ACC112 (cell line): ENCODE data around the gene PGLYRP4.
"Not testable (repeated sequence)": the region's sequence is repeated elsewhere in the genome, so short reads cannot be mapped to it uniquely, and the experiment has no call there.

Experiments
- H2AFZ ChIP-seq: fragments of 200-600 bp; sonication (generic); one replicate; pipeline ENCODE4 v1.6.0; 2017; ENCODE audit warnings: antibody characterized with exemption, low read length; ENCODE audit not compliant: unreplicated experiment
- H3K27ac ChIP-seq: fragments of 200-600 bp; sonication (generic); 2 replicates; pipeline ENCODE4 v1.5.1; 2014; ENCODE audit warnings: low read depth, mild to moderate bottlenecking, antibody characterized with exemption, low read length, moderate library complexity
- H3K27me3 ChIP-seq: fragments of 200-600 bp; sonication (generic); 2 replicates; pipeline ENCODE4 v1.6.1; 2014; ENCODE audit warnings: mild to moderate bottlenecking, antibody characterized with exemption, low read length, moderate library complexity, mixed read lengths; ENCODE audit not compliant: insufficient read depth
- H3K36me3 ChIP-seq: fragments of 200-600 bp; sonication (generic); 2 replicates; pipeline ENCODE4 v1.6.1; 2016; ENCODE audit warnings: mild to moderate bottlenecking, antibody characterized with exemption, low read length, moderate library complexity, mixed read lengths; ENCODE audit not compliant: insufficient read depth
- H3K4me1 ChIP-seq: fragments of 200-600 bp; sonication (generic); one replicate; pipeline ENCODE4 v1.6.1; 2016; ENCODE audit warnings: low read length, mixed read lengths; ENCODE audit not compliant: insufficient read depth, unreplicated experiment, control insufficient read depth
- H3K4me3 ChIP-seq: fragments of 200-600 bp; sonication (generic); 2 replicates; pipeline ENCODE4 v1.5.1; 2014; ENCODE audit warnings: mild to moderate bottlenecking, low read depth, low read length
- H3K79me2 ChIP-seq: fragments of 200-600 bp; sonication (generic); one replicate; pipeline ENCODE4 v1.6.0; 2016; ENCODE audit warnings: low read length; ENCODE audit not compliant: control insufficient read depth, unreplicated experiment, insufficient read depth

The PGLYRP4 gene

DNA sequence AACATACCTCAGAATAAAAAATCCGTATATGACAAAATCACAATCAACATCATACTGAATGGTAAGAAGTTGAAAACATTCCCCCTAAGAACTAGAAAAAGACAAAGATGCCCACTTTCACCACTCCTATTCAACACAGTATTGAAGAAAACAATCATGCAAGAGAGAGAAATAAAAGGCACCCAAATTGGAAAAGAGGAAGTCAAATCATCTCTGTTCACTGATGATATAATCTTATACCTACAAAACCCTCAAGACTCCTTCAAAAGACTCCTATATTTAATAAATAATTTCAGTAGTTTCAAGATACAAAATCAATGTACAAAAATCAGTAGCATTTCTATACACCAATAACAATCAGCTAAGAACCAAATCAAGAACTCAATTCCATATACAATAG, 14.7 kb downstream of the PGLYRP4 start:
- H2AFZ ChIP-seq = no peak overlapping the region
- no peak overlapping the region for H3K4me3 ChIP-seq
- no peak overlapping the region for H3K27ac ChIP-seq
- no peaks in the 10 kb centered on the region for H3K4me1 ChIP-seq
- H3K36me3 ChIP-seq = no peaks in the 10 kb centered on the region
- H3K79me2 ChIP-seq = no peaks in the 10 kb centered on the region
- peaks cover 8% of the 10 kb centered on the region; the same call in 1 of the 2 replicates for H3K27me3 ChIP-seq

DNA sequence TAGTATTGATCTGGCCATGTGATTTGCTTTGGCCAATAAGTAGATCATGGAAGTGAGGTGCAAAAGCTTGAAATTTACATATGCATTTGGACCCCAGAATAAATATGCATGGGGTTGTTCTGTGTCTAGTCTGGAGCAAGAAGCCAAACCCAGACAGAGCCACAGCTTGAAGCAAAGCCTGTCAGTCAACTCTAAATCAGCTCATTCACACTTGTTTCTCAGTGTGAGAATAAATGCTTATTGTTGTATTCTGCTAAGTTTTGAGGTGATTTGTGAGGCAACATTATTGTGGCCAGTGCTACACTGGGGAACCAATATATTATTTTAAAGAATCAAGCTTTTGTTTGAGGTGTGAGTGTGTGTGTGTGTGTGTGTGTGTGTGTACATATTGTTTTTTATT, 23.7 kb downstream of the PGLYRP4 start:
- H2AFZ ChIP-seq = no peak overlapping the region
- no peaks in the 10 kb centered on the region for H3K36me3 ChIP-seq
- H3K79me2 ChIP-seq = no peaks in the 10 kb centered on the region
- H3K27me3 ChIP-seq = no peaks in the 10 kb centered on the region
- H3K4me1 ChIP-seq = no peaks in the 10 kb centered on the region
- H3K27ac ChIP-seq = no peak overlapping the region
- no peak overlapping the region for H3K4me3 ChIP-seq

DNA sequence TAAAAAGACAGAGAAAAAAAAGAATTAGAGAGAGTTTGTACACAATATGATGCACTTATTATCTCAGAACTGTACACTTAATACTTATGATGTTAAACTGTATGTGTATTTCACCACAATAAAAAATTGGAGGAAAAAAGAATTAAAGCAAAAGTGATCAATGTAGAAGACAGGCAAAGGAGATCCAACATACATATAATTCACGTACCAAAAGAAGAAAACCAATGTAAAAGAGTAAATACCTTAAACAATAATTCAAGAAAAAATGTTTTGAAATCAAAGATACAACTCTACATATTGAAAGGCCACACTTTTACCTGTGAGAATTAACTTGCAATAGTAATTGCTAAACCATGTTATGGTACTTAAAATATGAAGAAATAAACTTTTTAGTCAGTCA, 26.1 kb downstream of the PGLYRP4 start:
- Histone ChIP-seq H3K4me3 (no peak overlapping the region), H3K4me1 (no peaks in the 10 kb centered on the region), H3K36me3 (no peaks in the 10 kb centered on the region), H3K79me2 (no peaks in the 10 kb centered on the region), H3K27me3 (no peaks in the 10 kb centered on the region), H3K27ac (no peak overlapping the region), H2AFZ (no peak overlapping the region)

DNA sequence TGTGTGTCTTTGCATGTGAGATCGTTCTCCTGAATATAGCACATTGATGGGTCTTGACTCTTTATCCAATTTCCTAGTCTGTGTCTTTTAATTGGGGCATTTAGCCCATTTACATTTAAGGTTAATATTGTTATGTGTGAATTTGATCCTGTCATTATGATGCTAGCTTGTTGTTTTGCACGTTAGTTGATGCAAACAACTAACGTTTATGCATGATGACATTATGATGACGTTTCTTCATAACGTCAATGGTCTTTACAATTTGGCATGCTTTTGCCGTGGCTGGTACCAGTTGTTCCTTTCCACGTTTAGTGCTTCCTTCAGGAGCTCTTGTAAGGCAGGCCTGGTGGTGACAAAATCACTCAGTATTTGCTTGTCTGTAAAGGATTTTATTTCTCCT, 30.5 kb downstream of the PGLYRP4 start:
- not testable (repeated sequence) for H3K4me1 ChIP-seq, H3K27ac ChIP-seq, H3K4me3 ChIP-seq, H3K36me3 ChIP-seq, H3K27me3 ChIP-seq, H3K79me2 ChIP-seq, H2AFZ ChIP-seq

DNA sequence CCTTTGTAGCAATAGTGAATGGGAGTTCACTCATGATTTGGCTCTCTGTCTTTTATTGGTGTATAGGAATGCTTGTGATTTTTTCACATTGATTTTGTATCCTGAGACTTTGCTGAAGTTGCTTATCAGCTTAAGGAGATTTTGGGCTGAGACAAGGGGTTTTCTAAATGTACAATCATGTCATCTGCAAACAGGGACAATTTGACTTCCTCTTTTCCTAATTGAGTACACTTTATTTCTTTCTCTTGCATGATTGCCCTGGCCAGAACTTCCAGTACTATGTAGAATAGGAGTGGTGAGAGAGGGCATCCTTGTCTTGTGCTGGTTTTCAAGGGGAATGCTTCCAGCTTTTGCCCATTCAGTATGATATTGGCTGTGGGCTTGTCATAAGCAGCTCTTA, 32.6 kb downstream of the PGLYRP4 start:
- H2AFZ ChIP-seq, H3K4me3 ChIP-seq, H3K27ac ChIP-seq, H3K4me1 ChIP-seq, H3K36me3 ChIP-seq, H3K27me3 ChIP-seq, H3K79me2 ChIP-seq: not testable (repeated sequence)

DNA sequence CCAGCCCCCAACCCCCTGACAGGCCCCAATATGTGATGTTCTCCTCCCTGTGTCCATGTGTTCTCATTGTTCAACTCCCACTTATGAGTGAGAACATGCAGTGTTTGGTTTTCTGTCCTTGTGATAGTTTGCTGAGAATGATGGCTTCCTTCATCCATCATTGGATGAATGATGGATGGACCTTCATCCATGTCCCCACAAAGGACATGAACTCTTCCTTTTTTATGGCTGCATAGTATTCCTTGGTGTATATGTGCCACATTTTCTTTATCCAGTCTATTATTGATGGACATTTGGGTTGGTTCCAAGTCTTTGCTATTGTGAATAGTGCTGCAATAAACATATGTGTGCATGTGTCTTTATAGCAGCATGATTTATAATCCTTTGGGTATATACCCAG, 34.3 kb downstream of the PGLYRP4 start:
- not testable (repeated sequence) for H3K4me1 ChIP-seq, H3K27ac ChIP-seq, H3K4me3 ChIP-seq, H2AFZ ChIP-seq, H3K79me2 ChIP-seq, H3K27me3 ChIP-seq, H3K36me3 ChIP-seq

DNA sequence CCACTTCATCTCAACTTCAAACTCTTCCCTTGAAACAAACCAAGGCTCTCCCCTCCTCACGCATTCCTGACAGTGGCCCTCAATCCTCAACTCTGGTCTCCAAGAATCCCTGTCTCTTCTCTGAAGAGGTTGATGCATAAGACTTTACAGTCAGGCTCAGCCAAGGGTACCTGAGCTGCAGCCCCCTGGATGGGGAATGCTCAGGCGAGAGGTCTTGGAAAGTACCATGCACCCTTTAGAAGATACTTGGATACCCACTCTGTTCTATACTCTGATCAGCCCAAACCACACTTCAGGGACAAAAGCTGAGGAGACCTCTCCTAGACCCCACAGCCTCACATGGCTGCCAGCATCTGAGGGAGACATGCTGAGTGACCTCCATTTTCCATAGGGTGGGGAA, 35.4 kb downstream of the PGLYRP4 start:
- Histone ChIP-seq H3K4me3 (no peak overlapping the region), H2AFZ (no peak overlapping the region), H3K27me3 (no peaks in the 10 kb centered on the region), H3K4me1 (no peaks in the 10 kb centered on the region), H3K27ac (no peak overlapping the region), H3K36me3 (no peaks in the 10 kb centered on the region), H3K79me2 (no peaks in the 10 kb centered on the region)

DNA sequence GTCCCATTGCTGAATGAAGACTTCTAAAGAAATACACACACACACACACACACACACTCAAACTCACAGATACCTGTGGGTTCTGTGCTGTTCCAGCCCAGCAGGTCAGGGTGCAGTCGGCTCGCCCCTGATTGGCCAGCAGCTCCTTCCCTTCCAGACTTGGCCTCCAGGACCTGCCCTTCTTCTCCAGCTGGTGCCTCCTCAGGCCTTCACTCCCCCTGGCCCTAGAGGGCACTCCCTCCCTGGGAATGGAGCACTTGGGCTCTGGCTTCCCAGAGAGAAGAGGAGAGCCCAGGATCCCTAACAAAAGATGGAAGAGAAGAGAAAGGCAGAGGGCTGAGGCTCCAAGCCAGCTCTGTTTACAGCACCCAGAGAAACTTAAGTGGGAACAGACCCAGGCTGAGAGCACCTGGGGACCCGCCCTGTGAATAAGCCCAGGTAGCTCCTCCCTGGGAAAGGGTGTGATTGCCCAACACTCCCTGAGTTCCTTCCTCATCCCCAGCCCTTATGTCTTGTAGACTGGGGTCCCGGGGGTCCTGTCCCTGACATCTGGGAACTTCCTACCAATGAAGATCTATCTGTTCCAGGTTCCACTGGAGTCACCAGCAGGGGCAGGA, 36.0 kb downstream of the PGLYRP4 start, which contains the start of gene PGLYRP3:
TSS of gene PGLYRP3 (minus strand) at position 383 of the 617 bp plus-strand sequence. CDS start 2,287 bp downstream, outside the sequence.
- H3K4me1 ChIP-seq = no peaks in the 10 kb centered on the region
- no peak within 1 kb of the TSS for H2AFZ ChIP-seq
- no peak within 1 kb of the TSS for H3K4me3 ChIP-seq
- H3K79me2 ChIP-seq = no peaks in the 10 kb centered on the region
- H3K36me3 ChIP-seq = no peaks in the 10 kb centered on the region
- H3K27ac ChIP-seq = no peak within 1 kb of the TSS
- H3K27me3 ChIP-seq = no peaks in the 10 kb centered on the region

DNA sequence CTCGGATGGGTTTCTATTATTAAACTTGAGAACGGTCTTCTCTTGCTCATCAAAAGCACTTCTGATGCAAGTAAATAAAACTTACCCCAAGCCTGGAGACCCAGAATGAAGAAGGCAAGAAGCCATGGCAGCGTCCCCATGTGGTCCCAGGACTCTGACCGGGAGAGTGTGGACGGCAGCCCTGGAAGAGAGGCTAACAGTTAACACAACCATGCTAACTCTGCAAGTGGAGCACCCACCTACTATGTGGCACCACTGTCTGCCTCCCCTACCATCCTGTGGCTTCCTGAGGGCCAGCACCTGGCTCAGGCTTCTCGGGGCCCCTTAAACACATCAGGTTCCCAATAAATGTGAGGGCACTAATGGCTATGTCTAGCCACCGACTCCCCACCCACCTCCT, 38.1 kb downstream of the PGLYRP4 start:
- Histone ChIP-seq H3K27me3 (no peaks in the 10 kb centered on the region), H3K27ac (no peak overlapping the region), H3K4me3 (no peak overlapping the region), H2AFZ (no peak overlapping the region), H3K79me2 (no peaks in the 10 kb centered on the region), H3K36me3 (no peaks in the 10 kb centered on the region), H3K4me1 (no peaks in the 10 kb centered on the region)

DNA sequence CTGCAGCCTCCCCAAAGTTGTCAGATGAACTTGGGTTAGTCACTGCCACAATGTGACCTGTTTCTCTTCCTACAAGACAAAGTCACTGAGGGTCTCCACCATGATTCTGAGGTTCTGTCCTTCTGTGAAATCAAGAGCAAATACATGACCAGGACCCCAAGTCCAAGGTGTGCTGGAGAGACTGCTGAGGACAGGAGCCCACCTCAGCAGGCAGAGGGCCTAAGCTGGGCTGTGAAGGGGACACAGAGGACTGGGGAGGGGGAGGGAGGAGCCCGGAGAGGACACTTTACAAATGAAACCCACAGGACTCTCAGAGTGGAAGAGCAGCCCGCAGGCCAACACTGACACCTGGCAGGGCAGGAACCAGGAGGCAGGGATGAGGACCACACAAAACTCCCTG, 39.2 kb downstream of the PGLYRP4 start:
- H3K27ac ChIP-seq = no peak overlapping the region
- H3K4me3 ChIP-seq = no peak overlapping the region
- no peaks in the 10 kb centered on the region for H3K4me1 ChIP-seq
- H3K79me2 ChIP-seq = no peaks in the 10 kb centered on the region
- no peaks in the 10 kb centered on the region for H3K36me3 ChIP-seq
- H2AFZ ChIP-seq = no peak overlapping the region
- no peaks in the 10 kb centered on the region for H3K27me3 ChIP-seq

DNA sequence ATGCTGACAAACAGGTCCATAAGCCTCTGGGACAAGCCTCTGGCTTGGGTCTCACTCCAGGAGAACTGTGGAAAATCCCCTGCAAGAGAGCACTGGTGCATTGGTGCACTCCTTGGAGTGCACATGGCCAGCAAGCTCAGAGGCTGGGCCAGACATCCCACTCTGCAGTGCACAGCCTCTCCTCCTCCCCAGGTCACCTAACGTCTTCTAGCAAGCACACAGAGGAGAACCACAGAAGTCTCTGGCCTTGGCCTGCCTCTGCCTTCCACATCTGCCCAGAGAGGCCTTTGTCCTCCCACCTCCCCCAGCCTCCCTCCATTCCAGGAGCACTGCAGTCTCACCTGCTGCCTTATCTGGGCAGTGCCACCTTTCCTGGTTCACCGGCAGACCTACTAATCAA, 40.1 kb downstream of the PGLYRP4 start:
- H3K4me3 ChIP-seq = no peak overlapping the region
- H3K4me1 ChIP-seq = no peaks in the 10 kb centered on the region
- H3K79me2 ChIP-seq = no peaks in the 10 kb centered on the region

More for the DNA sequence above, 40.1 kb downstream of the PGLYRP4 start:
- H3K27me3 ChIP-seq = no peaks in the 10 kb centered on the region
- no peak overlapping the region for H3K27ac ChIP-seq
- no peaks in the 10 kb centered on the region for H3K36me3 ChIP-seq
- H2AFZ ChIP-seq = no peak overlapping the region
